IMR-90 (cell line): ENCODE measurements around the gene ARVCF. TPM values are rescaled to one million over a fixed set of nuclear protein-coding genes. Genes with fewer than 3 reads are reported as not detected.

ENCODE experiments used
- ATAC-seq: fragments of 200-7000 bp; cut with Tn5 transposase; 2 replicates; pipeline ENCODE4 v1.9.1; 2020; ENCODE audit warnings: low read depth, mild to moderate bottlenecking, moderate library complexity
- BruUV-seq: library from RNA; stranded (reverse); fragments of 400-500 nt; replicated peaks from 2 replicates; lab custom pipeline; 2021; lab: Mats Ljungman, UMichigan
- CTCF ChIA-PET: fragments of 300-600 bp; formaldehyde crosslinking; extraction: SDS; loops from one replicate; lab custom pipeline; 2021; ENCODE audit warnings: antibody characterized with exemption; lab: Yijun Ruan, JAX
- POLR2A ChIA-PET: fragments of 300-600 bp; sonication (Branson Sonifier 250); formaldehyde crosslinking; loops from one replicate; lab custom pipeline; 2022; ENCODE audit warnings: antibody characterized with exemption; ENCODE audit not compliant: unreplicated experiment; lab: Charles Lee
- DNase-seq: peaks from one replicate; pipeline ENCODE4 v3.0.0; 2013
- H2AFZ ChIP-seq: replicated peaks from 2 replicates; pipeline ENCODE3; 2013; ENCODE audit warnings: low read length, mild to moderate bottlenecking; ENCODE audit not compliant: poor library complexity
- H2AK5ac ChIP-seq: 2 replicates; pipeline ENCODE4 v1.6.1; 2013; ENCODE audit warnings: low read depth, low read length, inconsistent platforms
- H2AK9ac ChIP-seq: replicated peaks from 2 replicates; pipeline ENCODE3; 2013; ENCODE audit warnings: mild to moderate bottlenecking, low read depth, low read length, moderate library complexity; ENCODE audit not compliant: poor library complexity
- H2BK120ac ChIP-seq: 2 replicates; pipeline ENCODE4 v1.6.1; 2013; ENCODE audit warnings: low read depth, low read length, inconsistent platforms
- H2BK15ac ChIP-seq: 3 replicates; pipeline ENCODE4 v1.6.1; 2013; ENCODE audit warnings: low read depth, low read length, inconsistent platforms
- H2BK20ac ChIP-seq: 2 replicates; pipeline ENCODE4 v1.6.1; 2013; ENCODE audit warnings: low read depth, mild to moderate bottlenecking, inconsistent platforms, low read length, moderate library complexity
- H2BK5ac ChIP-seq: 2 replicates; pipeline ENCODE4 v1.6.1; 2013; ENCODE audit warnings: mild to moderate bottlenecking, low read depth, low read length, inconsistent platforms; ENCODE audit not compliant: poor library complexity, severe bottlenecking
- H3K14ac ChIP-seq: replicated peaks from 2 replicates; pipeline ENCODE4 v1.6.1; 2013; ENCODE audit warnings: low read depth, low read length, inconsistent platforms
- H3K18ac ChIP-seq: 2 replicates; pipeline ENCODE4 v1.6.1; 2013; ENCODE audit warnings: low read depth, low read length, control low read depth
- H3K23ac ChIP-seq: 2 replicates; pipeline ENCODE4 v1.6.1; 2013; ENCODE audit warnings: low read depth, low read length, inconsistent platforms
- H3K27ac ChIP-seq: 2 replicates; pipeline ENCODE4 v1.5.1; 2013; ENCODE audit warnings: mild to moderate bottlenecking, control low read depth, low read length; ENCODE audit not compliant: insufficient read depth
- H3K27me3 ChIP-seq: 2 replicates; pipeline ENCODE4 v1.6.1; 2013; ENCODE audit warnings: low read length; ENCODE audit not compliant: control insufficient read depth, insufficient read depth
- H3K36me3 ChIP-seq: 2 replicates; pipeline ENCODE4 v1.6.1; 2013; ENCODE audit warnings: low read length, mixed read lengths; ENCODE audit not compliant: control insufficient read depth, insufficient read depth
- H3K4ac ChIP-seq: 2 replicates; pipeline ENCODE4 v1.6.1; 2013; ENCODE audit warnings: low read depth, low read length, inconsistent platforms
- H3K4me1 ChIP-seq: 2 replicates; pipeline ENCODE4 v1.6.1; 2013; ENCODE audit warnings: low read length, mixed read lengths; ENCODE audit not compliant: control insufficient read depth, insufficient read depth
- H3K4me2 ChIP-seq: 2 replicates; pipeline ENCODE4 v1.6.1; 2013; ENCODE audit warnings: low read depth, mild to moderate bottlenecking, control low read depth, low read length, moderate library complexity
- H3K4me3 ChIP-seq: 2 replicates; pipeline ENCODE4 v1.5.1; 2013; ENCODE audit warnings: low read depth, mild to moderate bottlenecking, control low read depth, low read length, moderate library complexity; ENCODE audit not compliant: insufficient read depth
- H3K56ac ChIP-seq: 2 replicates; pipeline ENCODE4 v1.6.1; 2013; ENCODE audit warnings: low read length, inconsistent platforms; ENCODE audit not compliant: insufficient read depth; ENCODE audit errors: extremely low read depth
- H3K79me1 ChIP-seq, 2 experiments: 2 replicates each; pipeline ENCODE4 v1.6.1; 2013; ENCODE audit warnings: low read length in 2 of 2, inconsistent platforms in 1 of 2, low read depth in 1 of 2
- H3K9ac ChIP-seq: 2 replicates; pipeline ENCODE4 v1.6.1; 2013; ENCODE audit warnings: low read depth, low read length, control low read depth
- H3K9me1 ChIP-seq: 2 replicates; pipeline ENCODE4 v1.6.1; 2013; ENCODE audit warnings: low read length, inconsistent platforms; ENCODE audit not compliant: insufficient read depth
- H3K9me3 ChIP-seq: 2 replicates; pipeline ENCODE4 v1.6.1; 2013; ENCODE audit warnings: low read length; ENCODE audit not compliant: control insufficient read depth, insufficient read depth
- H4K20me1 ChIP-seq: 2 replicates; pipeline ENCODE4 v1.6.1; 2013; ENCODE audit warnings: low read length, inconsistent platforms; ENCODE audit not compliant: insufficient read depth
- H4K5ac ChIP-seq: 2 replicates; pipeline ENCODE4 v1.6.1; 2013; ENCODE audit warnings: mild to moderate bottlenecking, low read depth, low read length, control low read depth
- H4K8ac ChIP-seq, 2 experiments: 2 replicates each; pipeline ENCODE4 v1.6.1; 2013; ENCODE audit warnings: low read depth in 2 of 2, low read length in 2 of 2, control low read depth in 1 of 2, inconsistent platforms in 1 of 2
- H4K91ac ChIP-seq: 2 replicates; pipeline ENCODE4 v1.6.1; 2013; ENCODE audit warnings: low read depth, low read length, inconsistent platforms; ENCODE audit not compliant: insufficient read depth
- BHLHE40 ChIP-seq: fragments of 150-350 bp; IDR thresholded peaks from 2 replicates; pipeline ENCODE4 v1.6.1; 2016; ENCODE audit warnings: mild to moderate bottlenecking, low read depth, low read length
- CEBPB ChIP-seq: IDR thresholded peaks from 2 replicates; pipeline ENCODE4 v1.6.1; 2012; ENCODE audit warnings: low read depth, low read length, improper control_type of control experiment
- CHD1 ChIP-seq: IDR thresholded peaks from 2 replicates; pipeline ENCODE4 v1.6.1; 2012; ENCODE audit warnings: low read depth, low read length, improper control_type of control experiment
- ELK1 ChIP-seq: fragments of 150-350 bp; IDR thresholded peaks from 2 replicates; pipeline ENCODE4 v1.6.1; 2016; ENCODE audit warnings: low read depth, mild to moderate bottlenecking, low read length, moderate library complexity, borderline replicate concordance
- FOS ChIP-seq: fragments of 150-350 bp; IDR thresholded peaks from 2 replicates; pipeline ENCODE4 v1.6.1; 2016; ENCODE audit warnings: low read depth, low read length
- MAFK ChIP-seq: IDR thresholded peaks from 2 replicates; pipeline ENCODE4 v1.6.1; 2012; ENCODE audit warnings: low read depth, low read length, improper control_type of control experiment
- MXI1 ChIP-seq: IDR thresholded peaks from 2 replicates; pipeline ENCODE4 v1.6.1; 2012; ENCODE audit warnings: low read depth, mild to moderate bottlenecking, low read length, moderate library complexity, borderline replicate concordance
- POLR2A ChIP-seq: IDR thresholded peaks from 2 replicates; pipeline ENCODE4 v1.6.1; 2012; ENCODE audit warnings: mild to moderate bottlenecking, low read depth, low read length
- RAD21 ChIP-seq: IDR thresholded peaks from 2 replicates; pipeline ENCODE4 v1.6.1; 2012; ENCODE audit warnings: low read length, improper control_type of control experiment
- WGBS, 2 experiments: methylation state at CpG; one replicate each; pipeline versions ENCODE4 v1.1.5 to v1.1.7; 2013; ENCODE audit warnings: missing lambda C conversion rate in 2 of 2; ENCODE audit not compliant: insufficient read length in 1 of 2; ENCODE audit errors: extremely low coverage in 2 of 2; 5-methylcytosine and 5-hydroxymethylcytosine counted together
- dilution Hi-C: fragments of 300-500 bp; cut with HindIII; formaldehyde crosslinking; loops from one replicate; pipeline ENCODE4 v1.14.3; 2018; ENCODE audit warnings: low sequenced_read_pairs; ENCODE audit not compliant: unreplicated experiment
- in situ Hi-C: fragments of 300-500 bp; cut with MboI; formaldehyde crosslinking; loops from 3 replicates; pipeline ENCODE4 v1.14.3; 2019; ENCODE audit warnings: low sequenced_read_pairs, inconsistent platforms, mixed read lengths
- intact Hi-C: fragments of 100-400 bp; cut with micrococcal nuclease; formaldehyde crosslinking; loops from 2 replicates; pipeline ENCODE4 v1.10.0; 2022
- polyA plus RNA-seq, 3 experiments: library from polyadenylated mRNA; depleted of rRNA; stranded (reverse); fragments of >200 nt; gene quantifications; 2 replicates each; pipeline ENCODE4 v1.2.3, GENCODE V29; 2012; ENCODE audit warnings: low replicate concordance in 1 of 3
- total RNA-seq: library from RNA; depleted of rRNA; stranded (reverse); fragments of >200 nt; gene quantifications from 2 replicates; pipeline ENCODE4 v1.2.3, GENCODE V29; 2012

The ARVCF gene
- total and polyA plus RNA-seq, 2 of the 4 experiments (the other 2 are of a cell fraction) = 8.6 to 14.1 TPM

GRCh38 chr22:20051927-20052308 is 35.3 kb upstream of the ARVCF start:
- peaks cover 0 to 3% of the 10 kb centered on the region in 2 experiments; a peak in 1 of 4 replicates for H3K79me1 ChIP-seq
- H3K14ac ChIP-seq = no peak overlapping the region
- no TSS peak for BruUV-seq
- H3K4me3 ChIP-seq = no peak overlapping the region
- H4K8ac ChIP-seq = no peak overlapping the region
- DNase-seq (no peak), ATAC-seq (no peak)
- no peaks in the 10 kb centered on the region for H3K4me1 ChIP-seq
- intact Hi-C loops = no loop called here
- dilution Hi-C loops = no loop called here
- H3K18ac ChIP-seq = no peak overlapping the region
- no peak overlapping the region for H4K91ac ChIP-seq
- no peak overlapping the region for H3K27ac ChIP-seq
- H4K20me1 ChIP-seq = no peaks in the 10 kb centered on the region
- ChIA-PET CTCF (no interaction called here), POLR2A (no interaction called here)
- H2AK9ac ChIP-seq = no peak overlapping the region
- no peak overlapping the region for H2AK5ac ChIP-seq
- H3K9ac ChIP-seq = no peak overlapping the region
- H3K4ac ChIP-seq = no peak overlapping the region
- no peak overlapping the region for H3K56ac ChIP-seq
- H3K9me1 ChIP-seq = no peaks in the 10 kb centered on the region
- no peaks in the 10 kb centered on the region for H3K27me3 ChIP-seq
- H3K36me3 ChIP-seq = peaks cover 48% of the 10 kb centered on the region
- H4K5ac ChIP-seq = no peak overlapping the region
- in situ Hi-C loops = no loop called here
- H3K9me3 ChIP-seq = no peaks in the 10 kb centered on the region; the same call in 1 of the 2 replicates
- no peak overlapping the region for H2BK120ac ChIP-seq
- H2BK20ac ChIP-seq = no peak overlapping the region
- no peak overlapping the region for H2AFZ ChIP-seq
- TF ChIP-seq CHD1 = no peak
- TF ChIP-seq POLR2A = no peak
- no peak for TF ChIP-seq RAD21
- TF ChIP-seq CEBPB = no peak
- TF ChIP-seq ELK1 = no peak
- TF ChIP-seq MAFK = no peak
- no peak for TF ChIP-seq BHLHE40
- no peak for TF ChIP-seq MXI1
- TF ChIP-seq FOS = no peak
- H3K23ac ChIP-seq = no peak overlapping the region
- H2BK15ac ChIP-seq = no peak overlapping the region
- 85% methylated on average over 2 of the region's 6 CpGs; no CpG with 5 or more reads in 1 of the 2 experiments for WGBS, 2 experiments
- no peak overlapping the region for H3K4me2 ChIP-seq
- H2BK5ac ChIP-seq = no peak overlapping the region
